Prostate gland (tissue), 2 donors: ENCODE measurements around the gene ARF4. TPM values are rescaled to one million over a fixed set of nuclear protein-coding genes. Genes with fewer than 3 reads are reported as not detected.

ENCODE experiments used
- DNase-seq: peaks from one replicate; pipeline ENCODE4 v3.0.0-alpha.2; 2019; ENCODE audit warnings: low spot score
- H3K27ac ChIP-seq, 2 donors: fragments of 200-600 bp; sonication (generic); 2 replicates each; pipeline ENCODE4 v1.5.1; 2017 to 2019
- H3K27me3 ChIP-seq: fragments of 200-600 bp; sonication (generic); replicated peaks from 2 replicates; pipeline ENCODE4 v1.5.1; 2019; ENCODE audit not compliant: insufficient read depth
- H3K36me3 ChIP-seq, 2 donors: fragments of 200-600 bp; sonication (generic); 1 replicate in 1 of 2; 2 replicates in 1 of 2; pipeline versions ENCODE4 v1.5.1 to v1.8.1; 2017 to 2019
- H3K4me1 ChIP-seq: fragments of 200-600 bp; sonication (generic); replicated peaks from 2 replicates; pipeline ENCODE4 v1.5.1; 2019
- H3K4me3 ChIP-seq, 2 donors: fragments of 200-600 bp; sonication (generic); 2 replicates each; pipeline ENCODE4 v1.5.1; 2017 to 2019
- H3K9me3 ChIP-seq: fragments of 200-600 bp; sonication (generic); 2 replicates; pipeline ENCODE4 v1.5.1; 2017
- CTCF ChIP-seq, 4 experiments: fragments of 200-600 bp in 2 of 4; fragments of 450-650 bp in 2 of 4; sonication (generic) in 2 of 4; IDR thresholded peaks; 1 replicate in 3 of 4; 2 replicates in 1 of 4; pipeline ENCODE4 v1.5.1; 2016 to 2019; ENCODE audit warnings: antibody characterized with exemption in 4 of 4, mild to moderate bottlenecking in 2 of 4, moderate library complexity in 2 of 4
- POLR2A ChIP-seq: fragments of 450-650 bp; IDR thresholded peaks from one replicate; pipeline ENCODE4 v1.6.1; 2016; ENCODE audit warnings: antibody characterized with exemption, mild to moderate bottlenecking
- POLR2AphosphoS5 ChIP-seq: sonication (generic); formaldehyde crosslinking; IDR thresholded peaks from one replicate; pipeline ENCODE4 v1.6.1; 2017; ENCODE audit warnings: antibody characterized with exemption
- WGBS: methylation state at CpG from one replicate; pipeline ENCODE4 v1.1.5; 2018; 5-methylcytosine and 5-hydroxymethylcytosine counted together
- intact Hi-C: fragments of 100-400 bp; cut with DNase I; formaldehyde crosslinking; loops from one replicate; pipeline ENCODE4 v1.14.2; 2022
- total RNA-seq, 2 donors: library from RNA; depleted of rRNA; stranded (reverse); fragments of >200 nt; gene quantifications; one replicate each; pipeline ENCODE4 v1.1.0, GENCODE V29; 2016

ARF4 gene
- total RNA-seq, 2 donors from 2014 or later: 145 to 163 TPM

- H3K27me3 ChIP-seq: no peaks in the 10 kb centered on the region
- no peaks in the 10 kb centered on the region for H3K4me1 ChIP-seq
- no peaks in the 10 kb centered on the region for H3K9me3 ChIP-seq
- 100% methylated on average over 2 of the region's 2 CpGs for WGBS
- intact Hi-C loops: no loop called here
- no peak overlapping the region for H3K4me3 ChIP-seq
- TF ChIP-seq POLR2AphosphoS5 (no peak), POLR2A (no peak)
- peaks cover 0 to 4% of the 10 kb centered on the region in 2 donors for H3K36me3 ChIP-seq
- no peak for DNase-seq
- H3K27ac ChIP-seq: no peak overlapping the region
Observed at GRCh38 chr3:57570878-57571277, 26.3 kb downstream of the ARF4 start.

- Histone ChIP-seq H3K4me3 (no peak overlapping the region), H3K27ac (no peak overlapping the region), H3K27me3 (no peaks in the 10 kb centered on the region), H3K36me3 (peaks cover 0 to 4% of the 10 kb centered on the region in 2 donors), H3K9me3 (no peaks in the 10 kb centered on the region), H3K4me1 (no peaks in the 10 kb centered on the region)
- TF ChIP-seq POLR2A: no peak
- no peak for TF ChIP-seq POLR2AphosphoS5
- no peak for TF ChIP-seq CTCF (IDR thresholded peaks at IDR 0.05)
- no peak for DNase-seq
- 78% methylated on average over 6 of the region's 6 CpGs for WGBS
- intact Hi-C loops: no loop called here
Observed at GRCh38 chr3:57569859-57570450, 27.2 kb downstream of the ARF4 start.

GRCh38 chr3:57559526-57559925 is 37.6 kb downstream of the ARF4 start:
- H3K36me3 ChIP-seq: no peaks in the 10 kb centered on the region
- H3K9me3 ChIP-seq: no peaks in the 10 kb centered on the region
- 88% methylated on average over 1 of the region's 1 CpG for WGBS
- H3K4me1 ChIP-seq: peaks cover 17% of the 10 kb centered on the region
- TF ChIP-seq POLR2AphosphoS5 (no peak), POLR2A (no peak), CTCF (IDR thresholded peaks at IDR 0.05) (no peak)
- H3K27ac ChIP-seq: no peak overlapping the region
- no peak for DNase-seq
- no peak overlapping the region for H3K4me3 ChIP-seq
- intact Hi-C loops: no loop called here
- H3K27me3 ChIP-seq: no peaks in the 10 kb centered on the region

- Histone ChIP-seq H3K36me3 (no peaks in the 10 kb centered on the region), H3K9me3 (no peaks in the 10 kb centered on the region), H3K4me3 (peak overlapping the region; percentile 77 to 84), H3K27ac (peak overlapping the region; percentile 73 to 89), H3K4me1 (peaks cover 17% of the 10 kb centered on the region), H3K27me3 (no peaks in the 10 kb centered on the region)
- no peak for TF ChIP-seq POLR2AphosphoS5
- no peak for TF ChIP-seq POLR2A
- no peak for TF ChIP-seq CTCF (IDR thresholded peaks at IDR 0.05)
- no peak for DNase-seq
- under 1% methylated on average over 29 of the region's 29 CpGs for whole genome bisulfite sequencing
- intact Hi-C loops: loop anchor here (2.0 kb wide), 1 partner anchor 40 kb away; the partner anchor contains the start of gene ARF4
Observed at GRCh38 chr3:57557085-57557537, 40.0 kb downstream of the ARF4 start.

GRCh38 chr3:57556459-57557084 is 40.6 kb downstream of the ARF4 start:
- no peaks in the 10 kb centered on the region for H3K36me3 ChIP-seq
- intact Hi-C loops: loop anchor here (2.0 kb wide), 1 partner anchor 40 kb away; the partner anchor contains the start of gene ARF4
- WGBS: under 1% methylated on average over 24 of the region's 54 CpGs
- peaks cover 17% of the 10 kb centered on the region for H3K4me1 ChIP-seq
- no peaks in the 10 kb centered on the region for H3K9me3 ChIP-seq
- TF ChIP-seq POLR2AphosphoS5 (no peak), CTCF (IDR thresholded peaks at IDR 0.05) (no peak), POLR2A (no peak)
- peak overlapping the region; percentile 77 to 84 for H3K4me3 ChIP-seq
- no peak for DNase-seq
- peak overlapping the region; percentile 73 to 89 for H3K27ac ChIP-seq
- H3K27me3 ChIP-seq: no peaks in the 10 kb centered on the region
